Measurements from ENCODE around the gene FAAP100. TPM values are rescaled to one million over a fixed set of nuclear protein-coding genes. Genes with fewer than 3 reads are reported as not detected.

The FAAP100 gene
- total RNA-seq, 2 donors from 2014 or later, result 27.8 to 50.4 TPM

GRCh38 chr17:81579821-81580321, 27.7 kb upstream of the FAAP100 start:
- H3K9me3 ChIP-seq, result no peaks in the 10 kb centered on the region
- 92 to 95% methylated on average over 10 of the region's 10 CpGs for WGBS, 2 donors
- TF ChIP-seq POLR2A (IDR thresholded peaks at IDR 0.05), result no peak
- no peak for TF ChIP-seq CTCF (IDR thresholded peaks at IDR 0.05)
- H3K27me3 ChIP-seq, result no peaks in the 10 kb centered on the region
- no peak overlapping the region for H3K4me3 ChIP-seq
- intact Hi-C loops (cut with DNase I), result no loop called here
- H3K27ac ChIP-seq, result no peak overlapping the region
- DNase-seq, result no peak
- ATAC-seq, result no peak
- H3K36me3 ChIP-seq (replicated peaks in 1 of 2; ENCODE audit: insufficient read depth in 1 of 2, low read depth in 2 of 2), result peaks cover 0 to 8% of the 10 kb centered on the region in 2 donors
- peaks cover 11% of the 10 kb centered on the region for H3K4me1 ChIP-seq

- no peak for ATAC-seq
- TF ChIP-seq POLR2A (IDR thresholded peaks at IDR 0.05) (no peak), CTCF (IDR thresholded peaks at IDR 0.05) (no peak)
- H3K36me3 ChIP-seq (replicated peaks in 1 of 2; ENCODE audit: insufficient read depth in 1 of 2, low read depth in 2 of 2), result peaks cover 0 to 8% of the 10 kb centered on the region in 2 donors
- intact Hi-C loops (cut with DNase I), result no loop called here
- WGBS, 2 donors, result 91 to 93% methylated on average over 6 of the region's 6 CpGs
- H3K4me1 ChIP-seq, result peaks cover 11% of the 10 kb centered on the region
- DNase-seq, result no peak
- H3K4me3 ChIP-seq, result no peak overlapping the region
- no peaks in the 10 kb centered on the region for H3K9me3 ChIP-seq
- no peak overlapping the region for H3K27ac ChIP-seq
- H3K27me3 ChIP-seq, result no peaks in the 10 kb centered on the region
Observed at GRCh38 chr17:81579298-81579697, 27.1 kb upstream of the FAAP100 start.

GRCh38 chr17:81578561-81579225, 26.5 kb upstream of the FAAP100 start:
- DNase-seq, result no peak

GRCh38 chr17:81578038-81578441, 25.9 kb upstream of the FAAP100 start:
- Histone ChIP-seq H3K27me3 (no peaks in the 10 kb centered on the region), H3K4me1 (peaks cover 11% of the 10 kb centered on the region), H3K36me3 (replicated peaks in 1 of 2; ENCODE audit: insufficient read depth in 1 of 2, low read depth in 2 of 2) (peaks cover 0 to 5% of the 10 kb centered on the region in 2 donors), H3K4me3 (no peak overlapping the region), H3K27ac (no peak overlapping the region), H3K9me3 (no peaks in the 10 kb centered on the region)
- intact Hi-C loops (cut with DNase I), result no loop called here
- ATAC-seq (no peak), DNase-seq (no peak)
- 90 to 95% methylated on average over 10 of the region's 10 CpGs for whole genome bisulfite sequencing, 2 donors
- TF ChIP-seq CTCF (IDR thresholded peaks at IDR 0.05) (no peak), POLR2A (IDR thresholded peaks at IDR 0.05) (no peak)

More at GRCh38 chr17:81578561-81579225, 26.5 kb upstream of the FAAP100 start:
- Histone ChIP-seq H3K9me3 (no peaks in the 10 kb centered on the region), H3K27ac (no peak overlapping the region), H3K4me1 (peaks cover 11% of the 10 kb centered on the region), H3K27me3 (no peaks in the 10 kb centered on the region), H3K36me3 (replicated peaks in 1 of 2; ENCODE audit: insufficient read depth in 1 of 2, low read depth in 2 of 2) (peaks cover 0 to 8% of the 10 kb centered on the region in 2 donors), H3K4me3 (no peak overlapping the region)
- 89 to 93% methylated on average over 6 of the region's 6 CpGs for WGBS, 2 donors
- intact Hi-C loops (cut with DNase I), result no loop called here
- no peak for ATAC-seq
- no peak for TF ChIP-seq CTCF (IDR thresholded peaks at IDR 0.05)
- TF ChIP-seq POLR2A (IDR thresholded peaks at IDR 0.05), result no peak

Data from body of pancreas (tissue), 4 donors.